Hematopoietic multipotent progenitor cell treated with erythropoietin and hydrocortisone succinate and interleukin-3 and kit ligand, for 15 days (in vitro differentiated cells): Measurements from ENCODE around the gene ROR2.
"Not testable (repeated sequence)": the region's sequence is repeated elsewhere in the genome, so short reads cannot be mapped to it uniquely, and the experiment has no call there.

Source experiments
- DNase-seq: peaks from one replicate; pipeline ENCODE4 v3.0.0-alpha.2; 2015; ENCODE audit warnings: low spot score

The ROR2 gene

DNA sequence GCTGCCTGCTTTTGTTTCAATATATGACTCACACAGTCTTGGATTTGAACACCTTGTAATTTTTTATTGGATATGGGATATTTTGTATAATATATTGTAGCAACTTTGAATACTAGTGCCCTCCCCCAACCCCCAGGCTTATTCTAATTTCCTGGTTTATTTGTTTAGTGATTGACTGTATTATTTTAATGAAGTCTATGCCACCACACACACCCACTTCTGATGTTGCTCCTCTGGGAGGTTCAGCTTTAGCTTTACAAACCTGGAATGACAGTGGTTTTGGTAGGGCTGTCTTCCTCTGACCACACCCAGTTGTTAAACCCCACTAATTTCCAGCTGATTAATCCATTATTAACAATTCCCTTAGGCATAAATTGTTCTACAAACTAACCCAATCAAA is 320.3 kb downstream of the ROR2 start:
- no peak for DNase-seq

DNA sequence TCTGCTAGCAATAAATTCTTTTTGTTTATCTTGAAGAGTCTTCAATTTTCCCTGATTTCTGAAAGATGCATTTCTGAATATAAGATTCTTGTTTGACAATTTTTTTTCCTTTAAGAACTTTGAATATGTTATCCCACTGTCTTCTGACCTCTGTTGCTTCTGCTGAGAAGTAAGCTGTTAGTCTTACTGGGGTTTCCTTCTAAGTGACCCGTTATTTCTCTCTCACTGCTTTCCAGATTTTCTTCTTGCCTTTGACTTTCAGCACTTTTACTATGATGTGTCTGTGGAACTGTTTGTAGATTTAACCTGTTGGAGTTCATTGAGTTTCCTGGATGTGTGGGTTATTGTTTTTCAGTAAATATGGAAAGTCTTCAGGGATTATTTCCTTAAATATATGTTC is 321.1 kb downstream of the ROR2 start:
- no peak for DNase-seq

GRCh38 chr9:91625331-91625730 is 324.7 kb downstream of the ROR2 start:
- no peak for DNase-seq

DNA sequence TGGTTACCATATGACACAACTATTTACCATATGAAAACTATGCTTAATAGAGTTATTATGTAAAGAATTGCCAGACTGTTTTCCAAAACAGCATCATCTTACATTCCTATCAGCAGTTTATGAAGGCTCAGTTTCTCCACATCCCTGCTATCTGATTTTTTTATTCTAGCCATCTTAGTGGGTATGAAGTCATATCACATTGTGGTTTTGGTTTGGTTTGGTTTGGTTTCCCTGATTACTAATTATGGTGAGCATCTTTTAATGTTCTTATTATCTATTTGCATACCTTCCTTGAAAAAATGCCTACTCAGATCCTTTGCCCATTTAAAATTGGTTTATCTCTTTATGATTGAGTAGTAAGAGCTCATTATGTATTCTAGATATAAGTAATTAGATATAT is 327.0 kb downstream of the ROR2 start:
- no peak for DNase-seq

DNA sequence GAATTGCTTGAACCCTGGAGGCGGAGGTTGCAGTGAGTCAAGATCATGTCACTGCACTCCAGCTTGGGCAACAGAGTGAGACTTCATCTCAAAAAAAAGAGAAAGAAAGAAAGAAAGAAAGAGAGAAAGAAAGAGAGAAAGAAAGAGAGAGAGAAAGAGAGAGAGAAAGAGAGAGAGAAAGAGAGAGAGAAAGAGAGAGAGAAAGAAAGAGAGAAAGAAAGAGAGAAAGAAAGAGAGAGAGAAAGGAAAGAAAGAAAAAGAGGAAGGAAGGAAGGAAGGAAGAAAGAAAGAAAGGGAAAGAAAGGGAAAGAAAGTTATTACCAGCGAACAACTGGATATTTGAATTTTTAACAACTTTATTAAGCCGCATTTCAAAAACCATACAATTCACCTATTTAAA is 327.9 kb downstream of the ROR2 start:
- DNase-seq, result not testable (repeated sequence)

GRCh38 chr9:91614044-91614443 is 336.0 kb downstream of the ROR2 start:
- DNase-seq, result not testable (repeated sequence)

GRCh38 chr9:91611582-91611981 is 338.4 kb downstream of the ROR2 start:
- no peak for DNase-seq

- DNase-seq, result no peak
Measured at GRCh38 chr9:91606255-91606995, 343.6 kb downstream of the ROR2 start.

DNA sequence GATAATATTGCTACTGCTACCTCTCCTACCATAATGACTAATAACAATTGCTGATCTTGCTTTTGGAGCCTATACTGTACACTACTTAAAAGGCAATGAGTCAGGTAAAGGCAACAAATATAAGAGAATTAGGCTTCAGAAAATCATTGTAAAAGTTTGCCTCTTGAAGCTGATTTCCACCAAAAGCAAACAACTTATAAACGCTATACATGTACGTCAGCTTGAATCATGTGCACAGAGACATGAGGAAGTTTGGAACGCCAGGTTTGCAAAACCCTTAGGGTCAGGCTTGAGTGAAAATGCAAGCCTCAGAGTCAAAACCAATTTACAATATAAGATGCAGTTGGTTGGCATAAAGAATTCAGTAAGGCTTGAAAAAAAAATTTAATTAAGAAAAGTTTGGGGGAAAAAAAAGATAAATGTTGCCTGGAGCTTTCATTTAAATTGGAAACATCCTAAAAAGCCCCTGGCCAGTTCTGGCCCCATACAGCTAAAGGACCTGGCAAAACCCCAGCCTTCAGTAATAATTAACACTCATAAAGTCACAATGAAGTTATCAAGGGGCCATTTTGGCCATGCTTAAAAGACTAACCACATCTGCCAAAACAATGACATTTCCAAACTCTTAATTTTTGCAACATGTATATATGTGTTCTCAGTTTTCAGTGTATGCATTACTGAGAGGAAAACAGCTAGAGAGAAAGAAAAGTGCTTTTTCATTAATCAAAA is 345.4 kb downstream of the ROR2 start:
- DNase-seq, result no peak

GRCh38 chr9:91603932-91604331 is 346.1 kb downstream of the ROR2 start:
- no peak for DNase-seq

- DNase-seq, result no peak
Measured at GRCh38 chr9:91599564-91599963, 350.5 kb downstream of the ROR2 start.

- no peak for DNase-seq
Measured at GRCh38 chr9:91591627-91592026, 358.4 kb downstream of the ROR2 start.

GRCh38 chr9:91589101-91589553 is 360.9 kb downstream of the ROR2 start:
- no peak for DNase-seq

DNA sequence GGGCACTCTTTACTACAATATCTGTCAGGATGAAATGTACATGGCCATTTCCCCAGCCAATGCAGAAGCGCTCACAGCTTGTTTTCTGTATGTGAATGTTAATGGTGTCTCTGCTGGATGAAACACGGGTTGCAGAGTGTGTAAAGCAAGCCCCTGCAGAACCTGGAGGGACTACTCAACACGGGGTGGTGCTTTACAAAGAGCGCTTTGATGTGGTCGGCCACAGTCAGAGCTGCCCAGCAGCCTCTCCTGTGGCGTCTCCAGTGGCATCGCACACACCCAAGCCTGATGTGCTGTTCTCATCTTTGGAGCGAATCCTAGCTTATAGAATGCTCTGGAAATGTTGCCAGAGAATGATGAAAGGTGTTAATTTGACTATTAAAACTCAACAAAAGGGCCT is 363.7 kb downstream of the ROR2 start:
- DNase-seq, result no peak

- no peak for DNase-seq
Measured at GRCh38 chr9:91583966-91584365, 366.1 kb downstream of the ROR2 start.

DNA sequence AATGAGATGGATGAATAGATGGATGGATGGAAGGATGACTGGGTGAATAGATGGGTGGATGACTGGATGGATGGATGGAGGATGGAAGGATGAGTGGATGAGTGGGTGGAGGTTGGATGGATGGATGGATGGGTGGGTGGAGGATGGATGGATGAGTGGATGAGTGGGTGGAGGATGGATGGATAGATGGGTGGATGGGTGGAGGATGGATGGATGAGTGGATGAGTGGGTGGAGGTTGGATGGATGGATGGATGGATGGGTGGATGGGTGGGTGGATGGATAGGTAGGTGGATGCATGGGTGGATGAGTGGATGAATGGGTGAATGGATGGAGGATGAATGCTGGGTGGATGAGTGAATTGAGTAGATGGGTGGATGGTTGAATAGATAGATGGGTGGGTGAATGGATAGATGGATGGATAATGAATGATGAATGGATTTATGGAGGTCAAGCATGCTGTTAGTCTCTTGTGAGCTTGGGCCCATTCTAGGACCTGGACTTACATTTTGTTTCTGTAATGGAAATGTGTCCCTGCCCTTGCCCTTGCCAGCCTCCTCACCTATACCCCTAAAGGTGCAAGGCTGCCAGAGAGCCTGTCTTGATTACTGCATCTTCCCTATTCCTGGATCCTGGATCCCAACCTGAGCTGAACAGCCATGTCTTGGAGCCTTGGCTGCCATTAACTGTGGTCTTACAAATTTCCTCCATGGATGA is 366.7 kb downstream of the ROR2 start:
- no peak for DNase-seq

DNA sequence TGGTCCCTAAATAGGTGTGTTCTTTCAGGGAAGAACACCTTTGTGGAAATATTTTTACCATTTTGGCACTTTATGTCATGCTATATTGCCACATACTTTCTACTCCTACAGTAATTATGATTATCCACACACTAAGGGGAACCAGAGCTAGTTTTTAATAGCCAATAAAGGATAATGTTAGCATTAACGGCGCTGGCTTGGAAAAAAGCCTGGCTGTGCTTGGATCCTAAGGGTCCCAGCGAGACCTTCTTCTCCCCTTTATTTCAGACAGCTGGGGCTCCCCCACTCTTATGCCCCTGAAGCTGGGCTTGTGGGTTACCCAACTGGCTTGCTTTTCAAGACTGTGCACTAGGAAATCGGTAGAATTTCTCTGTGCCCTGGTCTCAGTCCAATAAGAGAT is 367.8 kb downstream of the ROR2 start:
- DNase-seq, result no peak

- DNase-seq, result no peak
Measured at GRCh38 chr9:91580136-91580535, 369.9 kb downstream of the ROR2 start.

- DNase-seq, result no peak
Measured at GRCh38 chr9:91578911-91579310, 371.1 kb downstream of the ROR2 start.

DNA sequence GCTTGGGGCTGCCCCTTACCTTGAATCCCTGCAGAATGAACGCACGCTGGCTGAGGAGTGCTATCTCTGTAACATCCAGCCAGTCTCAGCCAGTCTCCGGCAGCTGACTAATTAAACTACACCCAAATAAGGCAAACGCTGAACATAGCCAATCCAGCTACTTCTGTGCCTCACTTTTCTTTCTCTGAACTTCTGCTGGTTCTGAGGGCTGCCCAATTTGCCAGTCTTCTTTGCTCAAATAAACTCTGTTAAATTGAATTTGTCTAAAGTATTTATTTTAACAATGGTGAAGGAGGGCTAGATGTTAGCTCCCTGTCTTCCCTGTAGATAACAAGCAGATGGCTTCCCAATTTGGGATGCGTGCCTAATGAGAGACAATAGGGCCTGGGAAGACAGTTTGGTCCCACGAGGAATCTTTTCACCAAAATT is 372.4 kb downstream of the ROR2 start:
- DNase-seq, result no peak

DNA sequence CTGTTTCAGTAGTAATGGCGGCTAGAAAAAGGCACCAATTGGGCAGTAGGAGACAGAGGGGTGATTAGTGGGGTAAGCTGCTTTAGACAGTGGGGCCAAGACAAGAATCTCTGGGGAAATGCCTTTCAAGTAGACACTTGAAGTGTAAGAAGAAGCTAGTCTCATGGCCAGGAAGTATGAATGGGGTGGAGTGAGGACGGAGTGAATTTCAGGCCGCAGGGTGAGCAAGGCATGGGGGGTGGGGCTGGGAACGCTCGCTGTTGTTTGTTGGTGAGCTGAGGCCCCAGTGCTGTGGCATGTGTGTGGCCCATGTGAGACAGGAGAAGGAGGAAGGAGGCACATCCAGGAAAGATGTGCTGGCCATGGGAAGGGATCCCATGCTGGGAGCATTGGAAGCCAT is 377.2 kb downstream of the ROR2 start:
- no peak for DNase-seq

- DNase-seq, result no peak
Measured at GRCh38 chr9:91572044-91572443, 378.0 kb downstream of the ROR2 start.

- DNase-seq, result no peak
Measured at GRCh38 chr9:91571036-91571435, 379.0 kb downstream of the ROR2 start.
